Omental fat pad (tissue), 4 donors: ENCODE data around the gene TRIM32. TPM values are rescaled to one million over a fixed set of nuclear protein-coding genes. Genes with fewer than 3 reads are reported as not detected.

ENCODE experiments used
- ATAC-seq: fragments of 150-250 bp; one replicate; pipeline ENCODE4 v1.9.1; 2016; ENCODE audit warnings: mild to moderate bottlenecking, moderate library complexity; ENCODE audit not compliant: low FRiP score
- DNase-seq: peaks from one replicate; pipeline ENCODE4 v3.0.0-alpha.2; 2019; ENCODE audit warnings: low spot score
- total RNA-seq, 4 donors: library from RNA; depleted of rRNA; stranded (reverse); fragments of >200 nt; gene quantifications; one replicate each; pipeline ENCODE4 v1.1.0, GENCODE V29; 2016
- TF ChIP-seq, protein P1 (sequence below), 3 donors: fragments of 450-650 bp; IDR thresholded peaks; one replicate each; pipeline ENCODE4 v1.5.1; 2016 to 2017; ENCODE audit warnings: antibody characterized with exemption in 3 of 3, mild to moderate bottlenecking in 3 of 3, moderate library complexity in 2 of 3

The TRIM32 gene, protein sequence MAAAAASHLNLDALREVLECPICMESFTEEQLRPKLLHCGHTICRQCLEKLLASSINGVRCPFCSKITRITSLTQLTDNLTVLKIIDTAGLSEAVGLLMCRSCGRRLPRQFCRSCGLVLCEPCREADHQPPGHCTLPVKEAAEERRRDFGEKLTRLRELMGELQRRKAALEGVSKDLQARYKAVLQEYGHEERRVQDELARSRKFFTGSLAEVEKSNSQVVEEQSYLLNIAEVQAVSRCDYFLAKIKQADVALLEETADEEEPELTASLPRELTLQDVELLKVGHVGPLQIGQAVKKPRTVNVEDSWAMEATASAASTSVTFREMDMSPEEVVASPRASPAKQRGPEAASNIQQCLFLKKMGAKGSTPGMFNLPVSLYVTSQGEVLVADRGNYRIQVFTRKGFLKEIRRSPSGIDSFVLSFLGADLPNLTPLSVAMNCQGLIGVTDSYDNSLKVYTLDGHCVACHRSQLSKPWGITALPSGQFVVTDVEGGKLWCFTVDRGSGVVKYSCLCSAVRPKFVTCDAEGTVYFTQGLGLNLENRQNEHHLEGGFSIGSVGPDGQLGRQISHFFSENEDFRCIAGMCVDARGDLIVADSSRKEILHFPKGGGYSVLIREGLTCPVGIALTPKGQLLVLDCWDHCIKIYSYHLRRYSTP
- 10 to 100 TPM in 3 of 4 donors, 1 to 10 TPM in 1; 9.5 to 22.4 (median 15.5) TPM for total RNA-seq

DNA sequence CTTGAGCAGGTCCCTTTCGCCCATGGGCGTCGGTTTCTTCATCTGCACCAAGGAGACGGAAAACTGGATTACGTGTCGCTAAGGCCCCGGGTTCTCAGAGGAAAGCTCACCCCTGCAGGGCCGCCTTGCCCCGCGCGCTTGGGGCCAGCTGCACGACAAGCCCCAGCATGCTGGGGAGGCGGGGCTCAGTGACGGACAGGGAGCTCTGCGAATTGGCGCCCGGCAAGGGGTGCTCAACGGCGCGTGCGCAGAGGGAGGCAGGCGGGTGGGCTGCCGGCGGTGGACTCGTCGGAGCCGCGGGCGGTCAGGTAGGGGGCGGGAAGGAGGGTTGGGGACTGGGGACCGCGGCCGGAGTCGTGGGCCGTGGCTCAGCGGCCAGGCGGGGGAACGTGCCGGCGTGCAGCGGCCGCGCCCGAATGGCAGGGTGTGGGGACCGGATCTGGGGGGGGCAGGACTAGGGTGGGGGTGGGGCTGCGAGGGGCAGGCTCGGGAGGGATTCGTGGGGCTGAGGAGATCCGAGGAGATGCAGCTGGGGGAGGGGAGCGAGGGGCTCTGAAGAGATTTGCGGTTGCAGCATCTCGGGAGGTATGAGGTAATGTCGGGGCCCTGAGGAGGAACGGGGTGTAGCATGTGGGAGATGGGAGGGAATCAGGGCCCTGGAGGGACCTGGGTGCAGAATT lies at the start of gene TRIM32:
TRIM32 (plus strand) TSS at position 232 of the 680 bp plus-strand sequence. CDS start 10,438 bp downstream, outside the sequence.
- ATAC-seq = peak; percentile 96
- peak; percentile 98 for DNase-seq
- TF ChIP-seq, protein P1, sequence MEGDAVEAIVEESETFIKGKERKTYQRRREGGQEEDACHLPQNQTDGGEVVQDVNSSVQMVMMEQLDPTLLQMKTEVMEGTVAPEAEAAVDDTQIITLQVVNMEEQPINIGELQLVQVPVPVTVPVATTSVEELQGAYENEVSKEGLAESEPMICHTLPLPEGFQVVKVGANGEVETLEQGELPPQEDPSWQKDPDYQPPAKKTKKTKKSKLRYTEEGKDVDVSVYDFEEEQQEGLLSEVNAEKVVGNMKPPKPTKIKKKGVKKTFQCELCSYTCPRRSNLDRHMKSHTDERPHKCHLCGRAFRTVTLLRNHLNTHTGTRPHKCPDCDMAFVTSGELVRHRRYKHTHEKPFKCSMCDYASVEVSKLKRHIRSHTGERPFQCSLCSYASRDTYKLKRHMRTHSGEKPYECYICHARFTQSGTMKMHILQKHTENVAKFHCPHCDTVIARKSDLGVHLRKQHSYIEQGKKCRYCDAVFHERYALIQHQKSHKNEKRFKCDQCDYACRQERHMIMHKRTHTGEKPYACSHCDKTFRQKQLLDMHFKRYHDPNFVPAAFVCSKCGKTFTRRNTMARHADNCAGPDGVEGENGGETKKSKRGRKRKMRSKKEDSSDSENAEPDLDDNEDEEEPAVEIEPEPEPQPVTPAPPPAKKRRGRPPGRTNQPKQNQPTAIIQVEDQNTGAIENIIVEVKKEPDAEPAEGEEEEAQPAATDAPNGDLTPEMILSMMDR (IDR thresholded peaks at IDR 0.05) = no peak

DNA sequence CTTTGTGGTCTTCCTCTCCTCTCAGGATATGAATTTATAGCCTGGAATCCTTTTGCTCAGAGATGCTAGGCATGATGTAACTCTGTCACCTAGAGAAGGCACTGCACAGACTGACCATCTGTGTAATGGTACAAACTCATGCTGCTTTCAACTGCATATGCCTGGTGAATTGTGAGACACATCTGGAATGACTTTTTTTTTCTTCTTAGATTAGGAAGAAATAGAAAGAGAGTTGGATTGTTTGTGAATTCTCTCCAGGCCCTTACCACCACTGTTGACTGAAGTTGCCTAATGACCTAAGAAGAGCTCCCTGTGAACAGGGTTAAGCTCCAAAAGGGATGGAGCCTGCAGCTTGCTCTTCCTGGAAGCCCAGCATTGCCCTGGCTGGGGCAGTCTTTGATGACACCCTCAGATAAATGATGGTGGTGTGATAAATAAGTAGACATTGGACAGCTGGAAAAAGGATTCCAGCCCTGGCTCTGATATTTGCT lies 47.8 kb upstream of the TRIM32 start:
- ATAC-seq = no peak
- DNase-seq = no peak
- TF ChIP-seq, protein P1 (IDR thresholded peaks at IDR 0.05) = no peak

DNA sequence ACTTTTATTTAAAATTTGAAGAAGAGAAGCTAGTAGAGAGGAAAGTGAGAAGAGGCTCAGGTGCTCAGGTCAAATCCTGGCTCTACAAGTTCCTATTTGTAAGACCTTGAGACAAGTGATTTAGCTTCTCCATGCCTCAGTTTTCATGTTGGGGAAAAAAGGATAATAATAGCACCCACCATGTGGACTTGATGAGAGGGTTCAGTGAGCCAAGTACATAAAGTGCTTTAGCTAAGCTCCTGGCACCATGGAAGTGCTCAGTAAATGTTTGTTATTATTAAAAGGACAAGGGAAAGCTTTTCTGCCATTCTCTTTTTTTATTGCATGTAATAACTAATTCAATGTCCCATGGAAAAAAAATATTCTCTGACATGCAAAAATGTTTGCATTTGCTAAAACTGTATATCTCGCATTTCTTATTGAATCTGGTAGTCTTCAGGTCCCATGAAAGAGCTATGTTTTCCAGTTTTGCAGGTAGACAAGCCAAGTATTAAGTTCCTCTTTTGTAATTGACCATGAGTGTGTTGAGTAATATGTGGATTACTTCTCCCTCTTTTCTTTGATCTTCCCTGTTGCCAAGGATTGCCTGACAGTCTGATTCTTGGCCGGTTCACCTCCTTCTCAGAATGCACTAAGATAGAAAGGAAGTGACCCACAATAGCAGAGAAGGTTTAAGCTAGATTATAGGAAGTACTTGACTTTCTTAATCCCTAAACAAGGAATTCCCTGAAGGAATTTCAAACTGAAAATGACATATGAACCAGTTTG lies 45.6 kb upstream of the TRIM32 start:
- ATAC-seq = peak; percentile 76
- no peak for DNase-seq
- TF ChIP-seq, protein P1 (IDR thresholded peaks at IDR 0.05) = no peak

DNA sequence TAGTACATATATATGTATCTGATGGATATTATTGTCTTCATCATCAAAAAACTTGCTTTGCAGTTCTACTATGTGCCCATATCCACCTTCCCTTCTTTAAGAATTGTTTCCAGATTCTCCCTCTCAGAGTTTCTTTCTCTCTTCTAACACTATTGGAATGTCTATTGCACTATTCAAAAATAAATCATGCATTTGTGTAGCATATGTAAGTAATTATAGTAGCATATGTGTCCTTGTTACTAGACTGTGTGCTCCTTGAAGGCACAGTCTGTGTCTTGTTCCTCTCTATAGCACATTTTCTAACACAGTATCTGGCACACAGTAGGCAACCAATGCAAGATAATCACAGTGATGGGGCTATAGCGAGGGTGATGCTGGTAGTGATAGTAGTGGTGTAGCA lies 43.4 kb upstream of the TRIM32 start:
- DNase-seq = no peak
- TF ChIP-seq, protein P1 (IDR thresholded peaks at IDR 0.05) = no peak
- no peak for ATAC-seq

DNA sequence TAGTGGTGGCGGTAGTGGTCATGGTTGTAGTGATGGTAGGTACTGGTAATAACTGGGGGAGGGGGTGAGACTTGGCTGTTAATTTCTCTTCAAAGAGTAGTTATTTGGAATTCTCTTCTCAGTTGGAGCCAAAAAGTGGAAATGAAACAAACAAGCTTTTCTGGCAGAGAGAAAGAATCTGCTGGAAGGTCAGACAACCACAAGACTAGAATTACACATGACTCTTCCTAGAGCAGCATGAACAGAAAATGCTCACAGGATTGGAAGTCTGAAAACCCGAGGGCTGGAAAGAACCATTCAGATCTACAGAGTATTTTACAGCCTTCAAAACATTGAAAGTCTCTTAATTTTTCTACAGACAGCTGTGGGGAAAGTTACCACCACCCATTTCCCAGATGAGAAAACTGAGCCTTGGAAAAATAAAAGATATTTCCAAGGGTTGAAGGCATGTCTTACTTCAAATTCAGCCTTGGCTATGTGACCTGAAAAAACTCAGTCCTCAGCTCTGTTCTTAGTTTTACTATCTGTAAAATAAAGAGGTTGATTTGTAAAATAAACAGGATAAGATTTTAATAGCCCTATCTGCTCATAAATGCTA lies 42.9 kb upstream of the TRIM32 start:
- no peak for DNase-seq
- no peak for ATAC-seq
- TF ChIP-seq, protein P1 (IDR thresholded peaks at IDR 0.05) = no peak
